ENCODE measurements around the gene CST9L. TPM values are rescaled to one million over a fixed set of nuclear protein-coding genes. Genes with fewer than 3 reads are reported as not detected.

CST9L gene, protein sequence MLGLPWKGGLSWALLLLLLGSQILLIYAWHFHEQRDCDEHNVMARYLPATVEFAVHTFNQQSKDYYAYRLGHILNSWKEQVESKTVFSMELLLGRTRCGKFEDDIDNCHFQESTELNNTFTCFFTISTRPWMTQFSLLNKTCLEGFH
- total RNA-seq, result not detected in 2 replicates

DNA sequence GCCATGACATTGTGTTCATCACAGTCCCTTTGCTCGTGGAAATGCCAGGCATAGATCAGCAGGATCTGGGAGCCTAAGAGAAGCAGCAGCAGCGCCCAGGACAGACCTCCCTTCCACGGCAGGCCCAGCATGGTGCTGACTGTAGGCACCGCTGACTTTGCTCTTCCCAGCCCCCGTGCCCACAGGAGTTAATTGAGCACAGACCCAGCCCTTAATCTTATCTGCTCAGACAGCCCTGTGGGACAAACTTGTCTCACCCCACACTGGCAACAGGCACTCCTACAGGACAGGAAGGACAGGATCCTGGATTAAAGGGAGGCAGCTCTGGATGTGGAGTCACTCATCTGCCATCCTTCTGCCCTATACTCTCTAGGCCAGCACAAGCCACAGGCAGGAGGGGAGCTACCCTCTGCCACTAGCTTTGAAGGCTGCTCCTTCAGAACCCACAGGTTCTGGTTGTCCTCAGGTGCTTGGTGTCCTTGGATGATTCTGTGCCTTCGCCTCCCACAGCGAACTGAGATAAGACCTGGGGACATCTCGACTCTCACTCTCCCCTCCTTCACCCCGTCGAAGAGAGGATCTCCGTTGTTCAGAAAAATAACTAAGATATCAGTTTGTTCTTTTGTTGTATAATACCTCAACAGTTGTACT, at the start of gene CST9L:
Gene CST9L (minus strand): TSS at position 165 of the 651 bp plus-strand sequence. CDS start 34 bp downstream, at position 131.
- TF ChIP-seq, protein P1, sequence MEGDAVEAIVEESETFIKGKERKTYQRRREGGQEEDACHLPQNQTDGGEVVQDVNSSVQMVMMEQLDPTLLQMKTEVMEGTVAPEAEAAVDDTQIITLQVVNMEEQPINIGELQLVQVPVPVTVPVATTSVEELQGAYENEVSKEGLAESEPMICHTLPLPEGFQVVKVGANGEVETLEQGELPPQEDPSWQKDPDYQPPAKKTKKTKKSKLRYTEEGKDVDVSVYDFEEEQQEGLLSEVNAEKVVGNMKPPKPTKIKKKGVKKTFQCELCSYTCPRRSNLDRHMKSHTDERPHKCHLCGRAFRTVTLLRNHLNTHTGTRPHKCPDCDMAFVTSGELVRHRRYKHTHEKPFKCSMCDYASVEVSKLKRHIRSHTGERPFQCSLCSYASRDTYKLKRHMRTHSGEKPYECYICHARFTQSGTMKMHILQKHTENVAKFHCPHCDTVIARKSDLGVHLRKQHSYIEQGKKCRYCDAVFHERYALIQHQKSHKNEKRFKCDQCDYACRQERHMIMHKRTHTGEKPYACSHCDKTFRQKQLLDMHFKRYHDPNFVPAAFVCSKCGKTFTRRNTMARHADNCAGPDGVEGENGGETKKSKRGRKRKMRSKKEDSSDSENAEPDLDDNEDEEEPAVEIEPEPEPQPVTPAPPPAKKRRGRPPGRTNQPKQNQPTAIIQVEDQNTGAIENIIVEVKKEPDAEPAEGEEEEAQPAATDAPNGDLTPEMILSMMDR (IDR thresholded peaks at IDR 0.05; ENCODE audit: extremely low read depth, low read depth, low read length), result no peak
- no peak within 1 kb of the TSS for H3K4me3 ChIP-seq (ENCODE audit: insufficient read depth, low read length)

DNA sequence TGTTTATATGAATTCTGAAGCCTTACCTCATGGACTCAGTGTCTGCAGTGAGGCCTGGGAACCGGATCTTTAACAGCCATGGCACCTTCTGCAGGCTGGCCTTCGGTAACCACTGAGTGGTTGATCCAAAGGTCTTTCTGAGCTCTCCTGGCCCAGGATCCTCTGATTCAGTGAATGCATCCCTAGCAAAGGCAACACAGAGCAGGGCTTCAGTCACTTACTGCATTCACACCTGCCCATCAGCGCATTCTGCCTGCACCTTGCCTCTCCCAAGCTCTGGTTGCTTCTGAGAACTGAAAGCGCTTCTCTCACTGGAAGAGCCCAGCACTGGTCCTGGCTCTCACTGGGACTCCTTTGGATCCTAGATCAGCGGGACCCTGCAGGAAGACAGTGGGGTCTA, 45.9 kb upstream of the CST9L start:
- H3K4me3 ChIP-seq (ENCODE audit: insufficient read depth, low read length), result no peak overlapping the region
- no peaks in the 10 kb centered on the region for H4K20me1 ChIP-seq (ENCODE audit: insufficient read depth, low read length)
- H2AFZ ChIP-seq (ENCODE audit: low read length), result no peak overlapping the region
- H3K27me3 ChIP-seq (ENCODE audit: insufficient read depth, low read length), result no peaks in the 10 kb centered on the region
- no peaks in the 10 kb centered on the region for H3K4me1 ChIP-seq (ENCODE audit: insufficient read depth, low read length)
- H3K4me2 ChIP-seq (ENCODE audit: insufficient read depth, low read length), result no peak overlapping the region
- no peak overlapping the region for H3K27ac ChIP-seq (ENCODE audit: low read depth, low read length)
- TF ChIP-seq, protein P1 (IDR thresholded peaks at IDR 0.05; ENCODE audit: extremely low read depth, low read depth, low read length), result no peak
- no peak for DNase-seq (ENCODE audit: insufficient read length, low spot score, missing footprints)
- no peaks in the 10 kb centered on the region for H3K79me2 ChIP-seq (ENCODE audit: insufficient read depth, low read length)
- no peaks in the 10 kb centered on the region for H3K9me3 ChIP-seq (ENCODE audit: low read depth, low read length)
- H3K36me3 ChIP-seq (ENCODE audit: insufficient read depth, low read length), result no peaks in the 10 kb centered on the region

More for the DNA sequence above, at the start of gene CST9L:
- H3K79me2 ChIP-seq (ENCODE audit: insufficient read depth, low read length), result no peaks in the 10 kb centered on the region
- H2AFZ ChIP-seq (ENCODE audit: low read length), result no peak within 1 kb of the TSS
- H3K4me2 ChIP-seq (ENCODE audit: insufficient read depth, low read length), result no peak within 1 kb of the TSS
- no peaks in the 10 kb centered on the region for H3K4me1 ChIP-seq (ENCODE audit: insufficient read depth, low read length)
- no peaks in the 10 kb centered on the region for H3K9me3 ChIP-seq (ENCODE audit: low read depth, low read length)
- no peak within 1 kb of the TSS for H3K27ac ChIP-seq (ENCODE audit: low read depth, low read length)
- no peaks in the 10 kb centered on the region for H3K27me3 ChIP-seq (ENCODE audit: insufficient read depth, low read length)
- DNase-seq (ENCODE audit: insufficient read length, low spot score, missing footprints), result no peak
- no peaks in the 10 kb centered on the region for H4K20me1 ChIP-seq (ENCODE audit: insufficient read depth, low read length)
- H3K36me3 ChIP-seq (ENCODE audit: insufficient read depth, low read length), result no peaks in the 10 kb centered on the region

DNA sequence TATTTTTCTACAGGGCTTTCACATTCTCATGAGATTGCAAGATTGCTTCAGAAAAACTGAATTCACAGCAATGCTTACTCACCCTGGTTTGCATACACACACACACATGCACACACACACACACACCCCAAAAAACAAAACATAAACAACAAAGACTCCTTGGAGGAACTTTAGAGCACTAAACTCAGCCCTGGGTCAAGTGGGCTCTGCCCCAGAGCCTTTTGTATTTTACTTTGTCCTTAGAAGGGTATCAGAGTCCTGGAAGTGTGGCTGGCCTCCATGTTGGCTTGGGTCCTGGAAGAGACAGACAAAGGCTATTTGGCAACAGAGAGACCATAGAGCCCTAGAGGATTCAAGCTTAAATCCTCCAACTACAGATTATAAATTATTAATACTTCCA, 45.4 kb upstream of the CST9L start:
- Histone ChIP-seq H2AFZ (ENCODE audit: low read length) (no peak overlapping the region), H3K27me3 (ENCODE audit: insufficient read depth, low read length) (no peaks in the 10 kb centered on the region), H3K27ac (ENCODE audit: low read depth, low read length) (no peak overlapping the region), H3K4me1 (ENCODE audit: insufficient read depth, low read length) (no peaks in the 10 kb centered on the region), H3K4me2 (ENCODE audit: insufficient read depth, low read length) (no peak overlapping the region), H3K36me3 (ENCODE audit: insufficient read depth, low read length) (no peaks in the 10 kb centered on the region), H3K9me3 (ENCODE audit: low read depth, low read length) (no peaks in the 10 kb centered on the region), H3K79me2 (ENCODE audit: insufficient read depth, low read length) (no peaks in the 10 kb centered on the region), H4K20me1 (ENCODE audit: insufficient read depth, low read length) (no peaks in the 10 kb centered on the region), H3K4me3 (ENCODE audit: insufficient read depth, low read length) (no peak overlapping the region)
- TF ChIP-seq, protein P1 (IDR thresholded peaks at IDR 0.05; ENCODE audit: extremely low read depth, low read depth, low read length), result no peak
- no peak for DNase-seq (ENCODE audit: insufficient read length, low spot score, missing footprints)

DNA sequence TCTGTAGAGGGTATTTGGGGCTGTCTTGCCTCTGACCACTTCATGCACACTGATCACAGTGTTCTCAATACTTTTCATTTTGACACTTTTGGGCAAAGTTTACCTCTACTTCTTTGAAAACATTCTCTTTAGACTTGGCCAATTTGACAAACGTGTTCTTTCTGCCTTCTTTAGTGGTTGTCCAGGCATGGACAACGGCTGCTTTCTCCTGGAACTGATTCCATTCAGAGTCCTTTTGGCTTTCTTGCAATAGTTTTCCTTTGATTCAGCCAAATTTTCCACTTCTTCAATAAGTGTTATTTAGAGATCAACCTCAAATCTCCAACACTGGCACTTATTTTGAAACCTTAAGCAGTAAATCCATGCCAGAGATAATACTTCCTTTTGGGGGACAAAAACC, 44.1 kb upstream of the CST9L start:
- no peaks in the 10 kb centered on the region for H3K9me3 ChIP-seq (ENCODE audit: low read depth, low read length)

More for the DNA sequence above, 44.1 kb upstream of the CST9L start:
- no peaks in the 10 kb centered on the region for H3K4me1 ChIP-seq (ENCODE audit: insufficient read depth, low read length)
- no peaks in the 10 kb centered on the region for H3K27me3 ChIP-seq (ENCODE audit: insufficient read depth, low read length)
- H3K4me3 ChIP-seq (ENCODE audit: insufficient read depth, low read length), result no peak overlapping the region
- DNase-seq (ENCODE audit: insufficient read length, low spot score, missing footprints), result no peak
- H3K27ac ChIP-seq (ENCODE audit: low read depth, low read length), result no peak overlapping the region
- H2AFZ ChIP-seq (ENCODE audit: low read length), result no peak overlapping the region
- H4K20me1 ChIP-seq (ENCODE audit: insufficient read depth, low read length), result no peaks in the 10 kb centered on the region
- TF ChIP-seq, protein P1 (IDR thresholded peaks at IDR 0.05; ENCODE audit: extremely low read depth, low read depth, low read length), result no peak
- H3K4me2 ChIP-seq (ENCODE audit: insufficient read depth, low read length), result no peak overlapping the region
- no peaks in the 10 kb centered on the region for H3K79me2 ChIP-seq (ENCODE audit: insufficient read depth, low read length)
- H3K36me3 ChIP-seq (ENCODE audit: insufficient read depth, low read length), result no peaks in the 10 kb centered on the region
